ENCODE results near the gene C2orf68. TPM values are rescaled to one million over a fixed set of nuclear protein-coding genes. Genes with fewer than 3 reads are reported as not detected.
A peak's percentile ranks its signal among the peaks of the same experiment; 100 is the strongest.

The C2orf68 gene
- total and polyA plus RNA-seq, 2 of the 13 experiments (the other 11 are each of a cell fraction or from before 2014, with no cell fraction given) = 47.1 to 77.4 TPM

DNA sequence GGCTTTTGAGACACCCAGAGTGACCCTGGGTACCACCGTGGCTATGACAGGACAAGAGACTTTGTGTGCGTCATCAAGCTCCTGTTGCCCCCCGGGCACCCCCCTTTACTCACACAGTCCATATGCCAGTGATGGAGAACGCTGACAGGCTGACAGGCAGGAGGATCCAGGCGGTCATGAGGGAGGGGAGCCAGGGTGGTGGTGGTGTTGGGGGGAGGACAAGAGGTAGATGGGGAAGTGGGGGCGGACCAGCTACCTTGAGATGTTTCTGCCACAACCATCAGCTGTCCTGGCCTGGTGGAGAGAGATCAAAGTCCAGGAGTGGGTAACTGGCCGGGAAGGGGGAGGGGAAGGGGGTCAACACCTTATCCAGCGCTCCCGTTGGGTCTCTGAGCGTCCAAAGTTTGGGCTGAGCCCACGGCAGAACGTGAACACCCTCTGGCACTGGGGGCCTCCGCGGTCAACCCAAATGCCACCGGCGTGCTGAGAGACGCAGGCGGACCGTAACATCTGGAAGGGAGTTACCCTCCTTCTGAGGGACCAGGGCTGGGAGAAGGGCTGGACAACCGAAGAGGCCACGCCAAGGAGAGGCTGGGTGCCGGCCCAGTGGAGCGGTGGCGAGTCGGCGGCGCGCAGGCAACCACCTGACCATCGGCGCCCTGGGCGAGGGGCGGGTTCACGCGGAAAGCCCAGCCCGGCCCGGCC, 9.9 kb downstream of the C2orf68 start (continued):
- TF ChIP-seq HOXA5 (CRISPR knock-in tag; IDR thresholded peaks at IDR 0.05) (no peak), HNRNPLL (IDR thresholded peaks at IDR 0.05; ENCODE audit: low read depth, low read length, poor library complexity, severe bottlenecking) (no peak), ZNF276 (CRISPR knock-in tag; IDR thresholded peaks at IDR 0.05; ENCODE audit: low read depth) (peak; percentile 46; the same call in 1 of the 2 replicates), ZNF441 (CRISPR knock-in tag; IDR thresholded peaks at IDR 0.05; ENCODE audit: borderline replicate concordance) (peak; percentile 45; the same call in 1 of the 2 replicates), ZNF563 (CRISPR knock-in tag; IDR thresholded peaks at IDR 0.05) (no peak), ZNF549 (CRISPR knock-in tag; IDR thresholded peaks at IDR 0.05) (no peak), GLMP (CRISPR knock-in tag; IDR thresholded peaks at IDR 0.05; ENCODE audit: borderline replicate concordance) (no peak), JUN (CRISPR knock-in tag; IDR thresholded peaks at IDR 0.05) (peak; percentile 19; the same call in 1 of the 2 replicates), PRPF4 (IDR thresholded peaks at IDR 0.05; ENCODE audit: low read depth, low read length, poor library complexity, severe bottlenecking) (no peak), CBX5 (CRISPR knock-in tag; IDR thresholded peaks at IDR 0.05; ENCODE audit: borderline replicate concordance) (no peak), ZNF75D (CRISPR knock-in tag; IDR thresholded peaks at IDR 0.05; ENCODE audit: borderline replicate concordance) (no peak), SYNCRIP (IDR thresholded peaks at IDR 0.05; ENCODE audit: insufficient read depth, low read depth, low read length) (no peak), ATF5 (CRISPR knock-in tag; IDR thresholded peaks at IDR 0.05; ENCODE audit: low read depth) (no peak), MXI1 (IDR thresholded peaks at IDR 0.05; ENCODE audit: borderline replicate concordance, low read depth, low read length) (0 out of 3 replicates have a peak, but pooled peaks have one; percentile 10)
- TF ChIP-seq, protein P1, sequence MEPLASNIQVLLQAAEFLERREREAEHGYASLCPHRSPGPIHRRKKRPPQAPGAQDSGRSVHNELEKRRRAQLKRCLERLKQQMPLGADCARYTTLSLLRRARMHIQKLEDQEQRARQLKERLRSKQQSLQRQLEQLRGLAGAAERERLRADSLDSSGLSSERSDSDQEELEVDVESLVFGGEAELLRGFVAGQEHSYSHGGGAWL (CRISPR knock-in tag; IDR thresholded peaks at IDR 0.05) = 0 out of 2 replicates have a peak, but pooled peaks have one; percentile 10
- TF ChIP-seq, protein P2, sequence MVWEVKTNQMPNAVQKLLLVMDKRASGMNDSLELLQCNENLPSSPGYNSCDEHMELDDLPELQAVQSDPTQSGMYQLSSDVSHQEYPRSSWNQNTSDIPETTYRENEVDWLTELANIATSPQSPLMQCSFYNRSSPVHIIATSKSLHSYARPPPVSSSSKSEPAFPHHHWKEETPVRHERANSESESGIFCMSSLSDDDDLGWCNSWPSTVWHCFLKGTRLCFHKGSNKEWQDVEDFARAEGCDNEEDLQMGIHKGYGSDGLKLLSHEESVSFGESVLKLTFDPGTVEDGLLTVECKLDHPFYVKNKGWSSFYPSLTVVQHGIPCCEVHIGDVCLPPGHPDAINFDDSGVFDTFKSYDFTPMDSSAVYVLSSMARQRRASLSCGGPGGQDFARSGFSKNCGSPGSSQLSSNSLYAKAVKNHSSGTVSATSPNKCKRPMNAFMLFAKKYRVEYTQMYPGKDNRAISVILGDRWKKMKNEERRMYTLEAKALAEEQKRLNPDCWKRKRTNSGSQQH (CRISPR knock-in tag; IDR thresholded peaks at IDR 0.05; ENCODE audit: low read depth) = no peak
- TF ChIP-seq, protein P3, sequence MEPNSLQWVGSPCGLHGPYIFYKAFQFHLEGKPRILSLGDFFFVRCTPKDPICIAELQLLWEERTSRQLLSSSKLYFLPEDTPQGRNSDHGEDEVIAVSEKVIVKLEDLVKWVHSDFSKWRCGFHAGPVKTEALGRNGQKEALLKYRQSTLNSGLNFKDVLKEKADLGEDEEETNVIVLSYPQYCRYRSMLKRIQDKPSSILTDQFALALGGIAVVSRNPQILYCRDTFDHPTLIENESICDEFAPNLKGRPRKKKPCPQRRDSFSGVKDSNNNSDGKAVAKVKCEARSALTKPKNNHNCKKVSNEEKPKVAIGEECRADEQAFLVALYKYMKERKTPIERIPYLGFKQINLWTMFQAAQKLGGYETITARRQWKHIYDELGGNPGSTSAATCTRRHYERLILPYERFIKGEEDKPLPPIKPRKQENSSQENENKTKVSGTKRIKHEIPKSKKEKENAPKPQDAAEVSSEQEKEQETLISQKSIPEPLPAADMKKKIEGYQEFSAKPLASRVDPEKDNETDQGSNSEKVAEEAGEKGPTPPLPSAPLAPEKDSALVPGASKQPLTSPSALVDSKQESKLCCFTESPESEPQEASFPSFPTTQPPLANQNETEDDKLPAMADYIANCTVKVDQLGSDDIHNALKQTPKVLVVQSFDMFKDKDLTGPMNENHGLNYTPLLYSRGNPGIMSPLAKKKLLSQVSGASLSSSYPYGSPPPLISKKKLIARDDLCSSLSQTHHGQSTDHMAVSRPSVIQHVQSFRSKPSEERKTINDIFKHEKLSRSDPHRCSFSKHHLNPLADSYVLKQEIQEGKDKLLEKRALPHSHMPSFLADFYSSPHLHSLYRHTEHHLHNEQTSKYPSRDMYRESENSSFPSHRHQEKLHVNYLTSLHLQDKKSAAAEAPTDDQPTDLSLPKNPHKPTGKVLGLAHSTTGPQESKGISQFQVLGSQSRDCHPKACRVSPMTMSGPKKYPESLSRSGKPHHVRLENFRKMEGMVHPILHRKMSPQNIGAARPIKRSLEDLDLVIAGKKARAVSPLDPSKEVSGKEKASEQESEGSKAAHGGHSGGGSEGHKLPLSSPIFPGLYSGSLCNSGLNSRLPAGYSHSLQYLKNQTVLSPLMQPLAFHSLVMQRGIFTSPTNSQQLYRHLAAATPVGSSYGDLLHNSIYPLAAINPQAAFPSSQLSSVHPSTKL (CRISPR knock-in tag; IDR thresholded peaks at IDR 0.05) = no peak; the same call in 1 of the 2 replicates
